Chondrocyte (in vitro differentiated cells): ENCODE results near the gene ZNF432. TPM values are rescaled to one million over a fixed set of nuclear protein-coding genes. Genes with fewer than 3 reads are reported as not detected.
"Not testable (repeated sequence)": the region's sequence is repeated elsewhere in the genome, so short reads cannot be mapped to it uniquely, and the experiment has no call there.

Experiments
- DNase-seq: peaks from one replicate; pipeline ENCODE4 v3.0.0; 2021; ENCODE audit warnings: mixed read lengths, low spot score
- H3K27ac Mint-ChIP-seq: one replicate; pipeline ENCODE4 v1.8.0; 2021; ENCODE audit warnings: mild to moderate bottlenecking, moderate library complexity, mixed read lengths; ENCODE audit not compliant: unreplicated experiment
- H3K27me3 Mint-ChIP-seq: 2 replicates; pipeline ENCODE4 v1.8.0; 2021; ENCODE audit warnings: low read depth, mixed read lengths
- H3K36me3 Mint-ChIP-seq: 2 replicates; pipeline ENCODE4 v1.8.0; 2021; ENCODE audit warnings: low read depth, mixed read lengths
- H3K4me1 Mint-ChIP-seq: 2 replicates; pipeline ENCODE4 v1.8.0; 2021; ENCODE audit warnings: low read depth, mild to moderate bottlenecking, mixed read lengths
- H3K4me3 Mint-ChIP-seq: one replicate; pipeline ENCODE4 v1.8.0; 2021; ENCODE audit warnings: mild to moderate bottlenecking, moderate library complexity, mixed read lengths; ENCODE audit not compliant: unreplicated experiment
- H3K9me3 Mint-ChIP-seq: 2 replicates; pipeline ENCODE4 v1.8.0; 2021; ENCODE audit warnings: low read depth, mixed read lengths
- CTCF ChIP-seq: fragments of 200-600 bp; sonication (generic); IDR thresholded peaks from 2 replicates; pipeline ENCODE4 v1.5.0; 2021; ENCODE audit warnings: antibody characterized with exemption, mild to moderate bottlenecking, moderate library complexity
- long read RNA-seq: library from polyadenylated mRNA; stranded (forward); transcript quantifications from one replicate; pipeline ENCODE4 v2.0.0, GENCODE V29; 2021
- total RNA-seq: library from RNA; stranded (reverse); gene quantifications from 3 replicates; pipeline ENCODE4 v1.2.1, GENCODE V29; 2021

Gene ZNF432
- total RNA-seq = 9.7 to 22.2 TPM (median 10.0 TPM) in 3 replicates
- long read RNA-seq, partial matches to known transcripts = 0 of 2 reads
- long read RNA-seq, other reads (novel, unspliced or antisense) = 0 of 2 reads

GRCh38 chr19:52048555-52049501 is at the start of gene ZNF432:
TSS of gene ZNF432 (minus strand) at chr19:52048838. CDS start at chr19:52046868, 1,970 bp downstream.
- Mint-ChIP-seq H3K27me3 (no peaks in the 10 kb centered on the region), H3K27ac (peak within 1 kb of the TSS; percentile 100), H3K9me3 (peaks cover 26% of the 10 kb centered on the region), H3K4me1 (peaks cover 18% of the 10 kb centered on the region), H3K36me3 (peaks cover 38% of the 10 kb centered on the region), H3K4me3 (peak within 1 kb of the TSS; percentile 99)
- DNase-seq = peak; percentile 97
- no peak for TF ChIP-seq CTCF

GRCh38 chr19:52096416-52096815 is 47.8 kb upstream of the ZNF432 start:
- not testable (repeated sequence) for H3K27ac Mint-ChIP-seq, H3K4me3 Mint-ChIP-seq, H3K27me3 Mint-ChIP-seq, DNase-seq
- H3K9me3 Mint-ChIP-seq = peaks cover 30% of the 10 kb centered on the region
- peaks cover 28% of the 10 kb centered on the region for H3K4me1 Mint-ChIP-seq
- H3K36me3 Mint-ChIP-seq = peaks cover 20% of the 10 kb centered on the region

GRCh38 chr19:52095172-52096014 is 46.8 kb upstream of the ZNF432 start, which contains the start of gene ZNF841:
TSS of gene ZNF841 (minus strand) at chr19:52095765. CDS start at chr19:52084801, 10,964 bp downstream.
- TF ChIP-seq CTCF = peak; percentile 44
- Mint-ChIP-seq H3K9me3 (peaks cover 38% of the 10 kb centered on the region), H3K27me3 (no peaks in the 10 kb centered on the region), H3K4me3 (peak within 1 kb of the TSS; percentile 99), H3K4me1 (peaks cover 28% of the 10 kb centered on the region), H3K27ac (peak within 1 kb of the TSS; percentile 96), H3K36me3 (peaks cover 28% of the 10 kb centered on the region)
- DNase-seq = peak; percentile 97

- Mint-ChIP-seq H3K9me3 (peaks cover 35% of the 10 kb centered on the region), H3K4me3 (peak overlapping the region; percentile 99), H3K4me1 (peaks cover 28% of the 10 kb centered on the region), H3K36me3 (peaks cover 34% of the 10 kb centered on the region), H3K27me3 (no peaks in the 10 kb centered on the region), H3K27ac (peak overlapping the region; percentile 96)
- no peak for TF ChIP-seq CTCF
- no peak for DNase-seq
These were observed 46.0 kb upstream of the ZNF432 start for GRCh38 chr19:52094526-52095130.

- peaks cover 3% of the 10 kb centered on the region for H3K4me1 Mint-ChIP-seq
- no peak for TF ChIP-seq CTCF
- H3K27me3 Mint-ChIP-seq = no peaks in the 10 kb centered on the region
- no peak overlapping the region for H3K4me3 Mint-ChIP-seq
- H3K36me3 Mint-ChIP-seq = peaks cover 86% of the 10 kb centered on the region
- peaks cover 43% of the 10 kb centered on the region for H3K9me3 Mint-ChIP-seq
- no peak overlapping the region for H3K27ac Mint-ChIP-seq
- no peak for DNase-seq
These were observed 37.8 kb upstream of the ZNF432 start for GRCh38 chr19:52086481-52086880.
